ENCODE data around the gene AVL9. TPM values are rescaled to one million over a fixed set of nuclear protein-coding genes. Genes with fewer than 3 reads are reported as not detected.

Gene AVL9
- total and polyA plus RNA-seq, 9 of the 15 experiments (the other 6 are each of a cell fraction or from before 2014, with no cell fraction given): 6.4 to 66.2 (median 30.1) TPM

GRCh38 chr7:32479574-32480200, 15.6 kb upstream of the AVL9 start:
- no peak overlapping the region for H2AFZ ChIP-seq (ENCODE audit: low read depth, low read length)
- H3K9me1 ChIP-seq (ENCODE audit: control insufficient read depth, insufficient read depth, low read length): no peaks in the 10 kb centered on the region
- BruUV-seq (replicated peaks): no TSS peak
- H3K36me3 ChIP-seq (ENCODE audit: control insufficient read depth, insufficient read depth, low read length): no peaks in the 10 kb centered on the region
- POLR2A ChIA-PET: interaction anchor here (0.8 kb wide), 1 partner anchor 10 kb away, joined by 3 read pairs; the partner anchor contains the start of gene LSM5
- FAIRE-seq (peak; percentile 94), ATAC-seq (peak; percentile 53), DNase-seq (ENCODE audit: extremely low read depth in 1 of 4, low spot score in 3 of 4) (peak; percentile 56 to 72 (median 57))
- CTCF ChIA-PET (ENCODE audit: low intra/inter-chr PET ratio): interaction anchor here (0.7 to 2.7 kb wide), 3 partner anchors 130 to 736 kb away, joined by 3 to 20 read pairs (median 5); no protein-coding TSS in a partner anchor
- no peaks in the 10 kb centered on the region for H3K9me3 ChIP-seq (replicated peaks; ENCODE audit: control insufficient read depth, insufficient read depth, low read depth, low read length)
- peaks cover 4 to 5% of the 10 kb centered on the region in 2 experiments; a peak in 2 of 5 replicates for H3K27me3 ChIP-seq (ENCODE audit: control insufficient read depth in 2 of 2, insufficient read depth in 2 of 2, low read length in 2 of 2)
- no peaks in the 10 kb centered on the region; a peak in 2 of 5 replicates for H3K4me1 ChIP-seq (replicated peaks in 1 of 2; ENCODE audit: control insufficient read depth in 2 of 2, insufficient read depth in 2 of 2, low read length in 2 of 2)
- no peak overlapping the region for H3K4me3 ChIP-seq
- H4K20me1 ChIP-seq (replicated peaks; ENCODE audit: control insufficient read depth, insufficient read depth, low read length): 0 out of 2 replicates have a peak, but pooled peaks cover 3% of the 10 kb centered on the region
- 4% methylated on average over 2 of the region's 2 CpGs for WGBS (ENCODE audit: insufficient coverage, low coverage, missing lambda C conversion rate)
- H3K4me2 ChIP-seq (ENCODE audit: insufficient read depth, low read length): no peak overlapping the region
- in situ Hi-C loops (cut with MboI) (loop anchor here (5.0 kb wide), 1 partner anchor 267 kb away; no protein-coding TSS in a partner anchor), intact Hi-C loops (cut with micrococcal nuclease) (loop anchor here (1.0 to 5.0 kb wide), 4 partner anchors 87 to 735 kb away; no protein-coding TSS in a partner anchor)
- H3K9ac ChIP-seq (ENCODE audit: insufficient read depth in 1 of 2, low read depth in 2 of 2, low read length in 2 of 2): no peak overlapping the region
- no peaks in the 10 kb centered on the region for H3K79me2 ChIP-seq (ENCODE audit: control insufficient read depth, insufficient read depth, low read length)
- H3K27ac ChIP-seq (ENCODE audit: extremely low read depth, low read depth, low read length): no peak overlapping the region
- TF ChIP-seq NR4A1 (CRISPR knock-in tag; IDR thresholded peaks at IDR 0.05) (no peak), NR4A1 (tag; IDR thresholded peaks at IDR 0.05) (no peak), KLF16 (IDR thresholded peaks at IDR 0.05) (0 out of 2 replicates have a peak, but pooled peaks have one; percentile 31), MAFF (IDR thresholded peaks at IDR 0.05; ENCODE audit: low read length) (no peak), ZKSCAN8 (CRISPR knock-in tag; IDR thresholded peaks at IDR 0.05) (no peak), STAT5B (CRISPR knock-in tag; IDR thresholded peaks at IDR 0.05) (no peak), NEUROD1 (IDR thresholded peaks at IDR 0.05; ENCODE audit: borderline replicate concordance, low read depth, low read length, partially characterized antibody) (no peak), MBD2 (IDR thresholded peaks at IDR 0.05; ENCODE audit: borderline replicate concordance, low read depth) (no peak), TEAD4 (IDR thresholded peaks at IDR 0.05; ENCODE audit: low read length) (no peak), TEAD4 (CRISPR knock-in tag; IDR thresholded peaks at IDR 0.05; ENCODE audit: borderline replicate concordance) (no peak), MCM2 (IDR thresholded peaks at IDR 0.05; ENCODE audit: low read depth) (no peak), ZFPM2 (CRISPR knock-in tag; IDR thresholded peaks at IDR 0.05) (no peak), HDAC3 (IDR thresholded peaks at IDR 0.05; ENCODE audit: borderline replicate concordance, partially characterized antibody) (no peak), CREM (IDR thresholded peaks at IDR 0.05; ENCODE audit: low read depth) (0 out of 2 replicates have a peak, but pooled peaks have one; percentile 30), ZNF280A (IDR thresholded peaks at IDR 0.05; ENCODE audit: low read depth, partially characterized antibody) (no peak), ZNF75A (CRISPR knock-in tag; IDR thresholded peaks at IDR 0.05) (no peak), ZNF212 (CRISPR knock-in tag; IDR thresholded peaks at IDR 0.05) (no peak), NONO (IDR thresholded peaks at IDR 0.05; ENCODE audit: low read depth in 2 of 2, low read length in 1 of 2) (no peak), ZKSCAN3 (CRISPR knock-in tag; IDR thresholded peaks at IDR 0.05) (no peak), POLR2B (IDR thresholded peaks at IDR 0.05; ENCODE audit: low read depth, partially characterized antibody) (no peak), FOXO4 (CRISPR knock-in tag; IDR thresholded peaks at IDR 0.05) (no peak), RAD21 (CRISPR knock-in tag; conservative IDR thresholded peaks at IDR 0.05 in 1 of 2, IDR thresholded peaks at IDR 0.05 in 1 of 2) (peak; percentile 83 to 93)

All from K562 (cell line).